ENCODE results near the gene EMID1.
"Not testable (repeated sequence)": the region's sequence is repeated elsewhere in the genome, so short reads cannot be mapped to it uniquely, and the experiment has no call there.

EMID1 gene

GRCh38 chr22:29230972-29231875 is 25.5 kb downstream of the EMID1 start:
- DNase-seq (ENCODE audit: low read depth in 2 of 2): no peak

GRCh38 chr22:29231971-29232959 is 26.6 kb downstream of the EMID1 start:
- no peak for DNase-seq (ENCODE audit: low read depth in 2 of 2)

GRCh38 chr22:29233277-29233877 is 27.7 kb downstream of the EMID1 start:
- no peak for DNase-seq (ENCODE audit: low read depth in 2 of 2)

GRCh38 chr22:29240481-29240880 is 34.8 kb downstream of the EMID1 start:
- DNase-seq (ENCODE audit: low read depth in 2 of 2): not testable (repeated sequence)

GRCh38 chr22:29243874-29244446 is 38.3 kb downstream of the EMID1 start:
- DNase-seq (ENCODE audit: low read depth in 2 of 2): no peak

GRCh38 chr22:29244785-29245625 is 39.3 kb downstream of the EMID1 start:
- DNase-seq (ENCODE audit: low read depth in 2 of 2): no peak

- peak; percentile 37 to 51 for DNase-seq (ENCODE audit: low read depth in 2 of 2)
These were observed 40.1 kb downstream of the EMID1 start for GRCh38 chr22:29245626-29246385.

- DNase-seq (ENCODE audit: low read depth in 2 of 2): not testable (repeated sequence)
These were observed 42.2 kb downstream of the EMID1 start for GRCh38 chr22:29247891-29248290.

GRCh38 chr22:29251265-29251664 is 45.6 kb downstream of the EMID1 start:
- DNase-seq (ENCODE audit: low read depth in 2 of 2): no peak

- DNase-seq (ENCODE audit: low read depth in 2 of 2): no peak
These were observed 46.5 kb downstream of the EMID1 start for GRCh38 chr22:29251981-29252911.

- DNase-seq (ENCODE audit: low read depth in 2 of 2): no peak
These were observed 48.0 kb downstream of the EMID1 start for GRCh38 chr22:29253561-29254285.

GRCh38 chr22:29254286-29254660 is 48.6 kb downstream of the EMID1 start:
- DNase-seq (ENCODE audit: low read depth in 2 of 2): no peak

GRCh38 chr22:29255064-29255621 is 49.4 kb downstream of the EMID1 start:
- no peak for DNase-seq (ENCODE audit: low read depth in 2 of 2)

- no peak for DNase-seq (ENCODE audit: low read depth in 2 of 2)
These were observed 51.1 kb downstream of the EMID1 start for GRCh38 chr22:29256606-29257325.

- no peak for DNase-seq (ENCODE audit: low read depth in 2 of 2)
These were observed 52.1 kb downstream of the EMID1 start for GRCh38 chr22:29257751-29258181.

- no peak for DNase-seq (ENCODE audit: low read depth in 2 of 2)
These were observed 52.9 kb downstream of the EMID1 start for GRCh38 chr22:29258407-29259252.

Measured in stimulated activated CD8-positive, alpha-beta memory T cell treated with anti-CD3 and anti-CD28 coated beads, Interleukin-2, amount 100 ng/mL, for 48 hours (primary cell).